IgD-negative memory B cell (primary cell): ENCODE measurements around the gene SLC49A4. TPM values are rescaled to one million over a fixed set of nuclear protein-coding genes. Genes with fewer than 3 reads are reported as not detected.

Experiments
- H3K27ac Mint-ChIP-seq, 3 donors: one replicate each; pipeline ENCODE4 v1.8.0; 2020 to 2022; ENCODE audit warnings: mild to moderate bottlenecking in 3 of 3, mixed read lengths in 3 of 3, moderate library complexity in 1 of 3
- H3K27me3 Mint-ChIP-seq: one replicate; pipeline ENCODE4 v1.8.0; 2021; ENCODE audit warnings: mixed read lengths
- H3K36me3 Mint-ChIP-seq: one replicate; pipeline ENCODE4 v1.8.0; 2020; ENCODE audit warnings: mild to moderate bottlenecking, mixed read lengths
- H3K4me1 Mint-ChIP-seq, 3 donors: one replicate each; pipeline ENCODE4 v1.8.0; 2020 to 2022; ENCODE audit warnings: mixed read lengths in 3 of 3, mild to moderate bottlenecking in 1 of 3
- H3K4me3 Mint-ChIP-seq, 4 donors: one replicate each; pipeline ENCODE4 v1.8.0; 2020 to 2022; ENCODE audit warnings: mild to moderate bottlenecking in 4 of 4, mixed read lengths in 4 of 4, moderate library complexity in 3 of 4
- H3K9me3 Mint-ChIP-seq, 3 donors: one replicate each; pipeline ENCODE4 v1.8.0; 2020 to 2021; ENCODE audit warnings: mixed read lengths in 3 of 3, mild to moderate bottlenecking in 1 of 3
- polyA plus RNA-seq: library from polyadenylated mRNA; unstranded; fragments of 300-500 nt; fragmentation: Illumina TruSeq; gene quantifications from one replicate; pipeline ENCODE4 v1.2.3, GENCODE V29; 2021

The SLC49A4 gene
- polyA plus RNA-seq, 1 donor from 2014 or later, result 1.6 TPM

DNA sequence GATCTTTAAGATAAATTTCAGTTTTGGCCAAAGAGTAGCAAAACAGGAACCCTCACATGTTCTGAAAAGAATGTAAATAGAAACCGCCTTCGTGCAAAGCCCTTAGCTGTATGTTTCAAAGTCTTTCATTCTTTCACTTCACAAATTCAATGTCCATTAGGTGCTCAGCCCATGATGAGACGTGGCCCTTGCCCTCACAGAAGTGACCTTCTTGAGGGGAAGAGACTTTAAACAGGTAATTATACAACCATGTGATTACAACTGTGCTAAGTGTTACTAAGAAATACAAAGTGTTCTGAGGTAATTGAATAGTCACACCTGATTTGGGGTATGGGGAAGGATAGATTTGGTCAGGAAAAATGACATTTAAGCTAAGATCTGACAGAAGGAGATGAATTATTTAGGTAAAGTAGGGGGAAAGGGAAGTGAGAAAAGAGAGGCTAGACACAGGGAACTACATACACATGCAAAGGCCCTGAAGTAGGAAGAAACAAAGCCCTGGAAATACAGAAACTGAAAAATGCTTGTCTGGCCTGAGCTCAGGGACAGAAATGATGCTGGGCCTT, 20.8 kb upstream of the SLC49A4 start:
- Mint-ChIP-seq H3K4me3 (peak overlapping the region in 1 of 4 donors; percentile 28), H3K4me1 (peaks cover 6 to 13% (median 9%) of the 10 kb centered on the region in 3 donors), H3K27me3 (no peaks in the 10 kb centered on the region)

DNA sequence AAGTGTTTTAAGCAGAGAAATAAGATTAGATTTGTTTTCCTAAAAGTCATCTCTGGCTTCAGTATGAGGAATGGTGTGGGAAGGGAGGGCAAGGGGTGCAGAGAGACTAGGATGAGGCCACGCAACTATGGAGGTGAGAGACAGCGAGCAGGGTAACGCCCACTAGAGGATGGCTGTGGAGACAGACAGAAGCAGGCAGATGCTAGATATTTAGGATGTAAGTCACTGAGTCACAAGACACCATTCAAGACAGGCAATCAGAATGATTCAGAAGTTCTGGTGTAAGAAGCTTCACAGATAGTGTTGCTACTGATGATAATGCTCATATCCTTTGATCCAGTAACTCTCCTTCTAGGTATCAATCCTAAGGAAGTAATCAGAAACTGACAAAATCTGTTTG, 20.3 kb upstream of the SLC49A4 start:
- H3K36me3 Mint-ChIP-seq, result peaks cover 4% of the 10 kb centered on the region
- peaks cover 6 to 13% (median 9%) of the 10 kb centered on the region in 3 donors for H3K4me1 Mint-ChIP-seq
- H3K4me3 Mint-ChIP-seq, result no peak overlapping the region
- H3K27ac Mint-ChIP-seq, result peak overlapping the region in 1 of 3 donors; percentile 28
- H3K9me3 Mint-ChIP-seq, result peaks cover 0 to 4% (median 0%) of the 10 kb centered on the region in 3 donors
- H3K27me3 Mint-ChIP-seq, result no peaks in the 10 kb centered on the region

More for the DNA sequence above, 20.8 kb upstream of the SLC49A4 start:
- peaks cover 4% of the 10 kb centered on the region for H3K36me3 Mint-ChIP-seq
- peaks cover 0 to 4% (median 0%) of the 10 kb centered on the region in 3 donors for H3K9me3 Mint-ChIP-seq
- peak overlapping the region in 2 of 3 donors; percentile 28 to 46 for H3K27ac Mint-ChIP-seq

DNA sequence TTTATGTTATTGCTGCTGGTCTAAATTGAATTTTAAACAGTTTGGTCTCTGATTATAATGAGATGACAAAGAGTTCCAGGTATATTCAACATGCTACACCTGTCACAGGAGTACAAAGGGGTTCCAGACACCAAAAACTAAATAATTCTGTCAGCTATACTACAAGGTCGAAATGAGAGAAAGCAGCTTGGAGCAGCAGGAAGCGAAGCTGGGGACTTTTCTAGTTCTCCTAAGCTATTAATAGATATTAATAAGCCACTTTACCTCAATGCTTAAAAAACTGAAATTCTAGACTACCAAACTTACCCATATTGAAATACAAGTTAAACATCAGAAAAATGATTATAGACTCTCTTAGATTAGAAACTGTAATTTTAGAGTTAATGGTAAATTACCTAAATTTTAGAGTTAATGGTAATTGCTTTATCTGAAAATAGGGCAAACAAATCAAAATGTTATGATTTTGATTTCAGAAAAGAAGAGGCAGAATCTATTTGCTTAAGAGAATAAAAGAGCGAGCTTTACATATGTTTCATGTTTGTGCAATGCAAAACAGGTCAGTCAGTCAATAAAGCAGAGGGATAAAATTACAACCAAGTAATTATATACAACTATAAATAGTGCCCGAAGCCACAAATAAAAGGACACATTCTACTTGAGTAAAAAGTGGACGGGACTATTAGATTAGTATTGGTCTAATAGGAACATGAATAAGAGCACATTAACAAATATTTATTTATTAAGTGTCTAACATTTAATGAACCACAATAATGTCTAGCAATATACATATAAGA, 18.0 kb upstream of the SLC49A4 start:
- H3K36me3 Mint-ChIP-seq, result peaks cover 4% of the 10 kb centered on the region
- H3K4me1 Mint-ChIP-seq, result peaks cover 6 to 13% (median 11%) of the 10 kb centered on the region in 3 donors
- peaks cover 0 to 4% (median 0%) of the 10 kb centered on the region in 3 donors for H3K9me3 Mint-ChIP-seq
- no peak overlapping the region for H3K4me3 Mint-ChIP-seq
- no peak overlapping the region for H3K27ac Mint-ChIP-seq
- no peaks in the 10 kb centered on the region for H3K27me3 Mint-ChIP-seq

DNA sequence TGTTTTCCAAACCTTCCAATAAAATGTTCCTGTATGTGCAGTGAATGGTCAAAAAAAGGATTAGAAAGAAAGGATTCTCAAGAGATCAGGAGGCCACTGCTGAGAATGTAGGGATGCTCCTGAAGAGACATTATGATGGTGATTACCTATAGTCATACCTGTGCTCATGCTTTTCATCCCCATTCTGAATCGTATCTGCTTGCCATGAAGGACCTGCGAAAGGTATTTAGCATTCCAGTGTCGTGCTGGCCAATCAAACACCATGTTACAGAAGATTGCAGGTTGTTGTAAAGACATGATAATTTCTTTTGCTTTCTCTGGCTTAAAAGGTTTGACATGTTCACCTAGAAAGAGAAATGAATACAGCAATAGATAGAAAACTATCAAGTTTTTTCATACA, 17.3 kb upstream of the SLC49A4 start:
- Mint-ChIP-seq H3K9me3 (peaks cover 0 to 4% (median 0%) of the 10 kb centered on the region in 3 donors), H3K27ac (no peak overlapping the region), H3K36me3 (peaks cover 4% of the 10 kb centered on the region), H3K4me3 (no peak overlapping the region), H3K27me3 (no peaks in the 10 kb centered on the region), H3K4me1 (peaks cover 6 to 13% (median 11%) of the 10 kb centered on the region in 3 donors)

DNA sequence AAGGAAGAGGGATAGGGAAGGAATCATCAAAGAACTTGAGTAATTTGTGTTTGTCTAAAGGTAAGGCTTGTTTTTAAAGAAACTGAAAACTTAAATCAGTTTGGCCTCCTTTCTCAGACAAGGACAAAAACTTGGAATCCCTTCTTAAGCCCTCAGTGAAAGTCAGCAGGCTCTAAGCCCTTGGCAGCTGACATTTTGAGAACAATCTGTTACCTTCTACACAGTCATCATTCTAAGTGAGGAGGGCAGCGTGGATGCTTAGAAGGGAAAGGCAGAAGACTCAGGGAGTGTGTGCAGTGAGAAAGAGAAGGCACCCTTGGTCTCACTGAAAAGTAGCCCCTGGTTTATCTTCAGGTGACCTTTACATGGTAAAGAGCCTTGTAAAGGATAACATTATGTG, 12.1 kb upstream of the SLC49A4 start:
- Mint-ChIP-seq H3K9me3 (no peaks in the 10 kb centered on the region), H3K27ac (peak overlapping the region in 1 of 3 donors; percentile 46)

DNA sequence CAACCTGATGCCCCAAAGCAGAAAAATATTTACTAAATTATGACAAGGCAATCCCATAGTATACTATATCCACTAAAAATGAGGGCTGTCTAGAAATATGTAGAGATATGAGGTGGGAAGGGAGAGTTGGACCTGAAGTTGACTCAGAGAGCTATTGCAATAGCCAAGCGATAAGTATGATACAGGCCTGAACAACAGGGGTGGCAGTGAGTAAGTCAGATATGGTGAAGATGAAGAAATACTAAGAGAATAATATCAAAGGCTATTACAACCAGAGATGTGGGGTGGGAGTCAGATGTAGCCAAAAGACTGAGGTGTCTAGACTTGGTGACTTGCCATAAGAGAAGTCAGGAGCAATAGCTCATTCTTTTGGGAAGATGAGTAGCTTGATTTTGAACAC, 10.4 kb upstream of the SLC49A4 start:
- Mint-ChIP-seq H3K27ac (no peak overlapping the region), H3K9me3 (no peaks in the 10 kb centered on the region), H3K4me1 (peaks cover 8 to 14% (median 11%) of the 10 kb centered on the region in 3 donors), H3K4me3 (no peak overlapping the region), H3K27me3 (no peaks in the 10 kb centered on the region), H3K36me3 (peaks cover 7% of the 10 kb centered on the region)

More for the DNA sequence above, 12.1 kb upstream of the SLC49A4 start:
- Mint-ChIP-seq H3K27me3 (no peaks in the 10 kb centered on the region), H3K4me1 (peaks cover 3 to 6% (median 5%) of the 10 kb centered on the region in 3 donors), H3K4me3 (no peak overlapping the region), H3K36me3 (peaks cover 7% of the 10 kb centered on the region)

DNA sequence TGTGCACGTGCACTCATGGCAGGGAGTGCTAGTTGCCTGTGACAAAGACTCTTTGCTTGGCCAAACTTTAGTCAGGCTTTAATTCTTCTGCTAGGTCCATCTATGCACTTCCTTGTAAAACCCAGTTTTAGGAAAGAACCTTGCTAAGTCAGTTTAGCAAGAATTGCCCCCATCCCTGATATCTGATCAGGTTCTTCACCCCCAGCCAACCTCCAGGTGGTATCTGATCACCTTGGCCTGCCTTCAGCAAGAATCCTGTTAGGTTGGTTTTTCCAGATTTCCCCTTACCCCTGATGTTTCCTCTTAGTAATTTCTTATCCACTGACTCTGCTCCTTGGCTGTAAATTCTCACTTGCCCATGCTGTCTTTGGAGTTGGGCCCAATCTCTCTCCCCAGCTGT, 9.6 kb upstream of the SLC49A4 start:
- Mint-ChIP-seq H3K27ac (peak overlapping the region in 1 of 3 donors; percentile 15), H3K36me3 (peaks cover 7% of the 10 kb centered on the region), H3K27me3 (no peaks in the 10 kb centered on the region), H3K4me3 (no peak overlapping the region), H3K4me1 (peaks cover 8 to 15% (median 14%) of the 10 kb centered on the region in 3 donors), H3K9me3 (no peaks in the 10 kb centered on the region)

DNA sequence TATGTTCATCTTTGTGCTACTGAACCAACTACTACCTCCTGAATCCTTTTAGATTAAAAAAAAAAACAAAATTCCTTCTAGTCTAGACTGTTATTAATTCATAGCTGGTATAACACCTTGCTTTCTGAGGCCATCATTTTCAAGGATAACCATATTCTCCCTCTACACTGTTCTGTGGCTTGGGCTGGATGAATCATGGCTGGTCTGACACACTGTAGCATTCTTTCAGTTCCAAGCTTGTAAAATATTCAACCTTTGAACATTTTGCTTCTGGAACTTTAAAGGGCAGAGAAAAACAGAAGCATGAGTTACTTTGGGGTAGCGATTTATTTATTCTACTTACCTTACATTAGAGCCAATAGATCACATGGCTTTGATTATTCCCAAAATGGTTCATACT, 8.8 kb upstream of the SLC49A4 start:
- Mint-ChIP-seq H3K27me3 (no peaks in the 10 kb centered on the region), H3K4me3 (no peak overlapping the region), H3K27ac (no peak overlapping the region), H3K9me3 (no peaks in the 10 kb centered on the region), H3K36me3 (peaks cover 7% of the 10 kb centered on the region), H3K4me1 (peaks cover 8 to 15% (median 14%) of the 10 kb centered on the region in 3 donors)

DNA sequence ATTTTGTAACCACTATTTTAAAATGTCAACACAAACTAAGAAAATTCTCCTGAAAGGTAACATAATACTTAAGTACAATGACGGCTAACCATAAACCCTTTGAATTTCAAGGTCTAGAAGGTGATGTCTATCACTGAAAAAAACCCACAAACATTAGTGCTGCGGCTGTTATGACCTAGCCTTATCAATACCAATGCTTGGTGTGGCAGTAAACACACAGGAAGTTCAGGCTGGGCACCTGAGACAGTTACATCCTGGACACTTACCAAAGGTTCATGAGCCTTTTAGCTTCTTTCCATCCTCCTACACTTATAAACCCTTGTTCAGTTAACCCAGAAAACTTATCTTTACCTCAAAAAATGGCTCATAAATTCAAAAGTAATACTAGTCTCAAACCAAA, 7.0 kb upstream of the SLC49A4 start:
- no peaks in the 10 kb centered on the region for H3K27me3 Mint-ChIP-seq
- no peaks in the 10 kb centered on the region for H3K9me3 Mint-ChIP-seq
- H3K4me3 Mint-ChIP-seq, result no peak overlapping the region
- peak overlapping the region in 1 of 3 donors; percentile 47 for H3K27ac Mint-ChIP-seq
- H3K36me3 Mint-ChIP-seq, result peaks cover 7% of the 10 kb centered on the region
- peaks cover 10 to 15% (median 15%) of the 10 kb centered on the region in 3 donors for H3K4me1 Mint-ChIP-seq

DNA sequence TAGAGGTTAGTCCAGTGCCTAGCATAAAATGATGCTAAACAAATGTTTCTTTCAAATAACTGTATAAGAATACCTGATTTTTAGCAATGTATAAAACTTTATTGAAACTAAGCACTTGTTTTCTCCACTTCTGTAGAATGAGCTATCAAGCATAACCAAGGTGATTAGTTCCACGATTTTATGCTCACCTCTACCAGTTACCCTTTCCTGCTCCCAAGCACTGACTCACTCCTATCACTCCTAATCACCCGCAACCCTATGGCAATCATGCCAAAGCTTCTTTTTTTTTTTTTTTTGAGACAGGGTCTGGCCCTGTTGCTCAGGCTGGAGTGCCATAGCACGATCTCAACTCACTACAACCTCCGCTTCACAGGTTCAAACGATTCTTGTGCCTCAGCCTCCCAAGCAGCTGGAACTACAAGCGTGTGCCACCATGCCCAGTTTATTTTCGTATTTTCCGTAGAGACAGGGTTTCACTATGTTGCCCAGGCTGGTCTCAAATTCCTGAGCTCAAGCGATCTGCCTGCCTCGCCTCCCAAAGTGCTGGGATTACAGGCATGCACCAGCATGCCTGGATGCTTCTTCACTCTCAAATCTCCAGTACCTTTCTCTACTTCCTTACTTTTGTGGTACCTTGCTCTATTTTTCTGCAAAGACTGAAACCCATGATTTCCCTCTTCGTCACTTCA, 5.1 kb upstream of the SLC49A4 start:
- H3K27me3 Mint-ChIP-seq, result no peaks in the 10 kb centered on the region
- peaks cover 7% of the 10 kb centered on the region for H3K36me3 Mint-ChIP-seq
- no peaks in the 10 kb centered on the region for H3K9me3 Mint-ChIP-seq
- H3K4me3 Mint-ChIP-seq, result no peak overlapping the region
- peaks cover 10 to 24% (median 21%) of the 10 kb centered on the region in 3 donors for H3K4me1 Mint-ChIP-seq
- H3K27ac Mint-ChIP-seq, result no peak overlapping the region

DNA sequence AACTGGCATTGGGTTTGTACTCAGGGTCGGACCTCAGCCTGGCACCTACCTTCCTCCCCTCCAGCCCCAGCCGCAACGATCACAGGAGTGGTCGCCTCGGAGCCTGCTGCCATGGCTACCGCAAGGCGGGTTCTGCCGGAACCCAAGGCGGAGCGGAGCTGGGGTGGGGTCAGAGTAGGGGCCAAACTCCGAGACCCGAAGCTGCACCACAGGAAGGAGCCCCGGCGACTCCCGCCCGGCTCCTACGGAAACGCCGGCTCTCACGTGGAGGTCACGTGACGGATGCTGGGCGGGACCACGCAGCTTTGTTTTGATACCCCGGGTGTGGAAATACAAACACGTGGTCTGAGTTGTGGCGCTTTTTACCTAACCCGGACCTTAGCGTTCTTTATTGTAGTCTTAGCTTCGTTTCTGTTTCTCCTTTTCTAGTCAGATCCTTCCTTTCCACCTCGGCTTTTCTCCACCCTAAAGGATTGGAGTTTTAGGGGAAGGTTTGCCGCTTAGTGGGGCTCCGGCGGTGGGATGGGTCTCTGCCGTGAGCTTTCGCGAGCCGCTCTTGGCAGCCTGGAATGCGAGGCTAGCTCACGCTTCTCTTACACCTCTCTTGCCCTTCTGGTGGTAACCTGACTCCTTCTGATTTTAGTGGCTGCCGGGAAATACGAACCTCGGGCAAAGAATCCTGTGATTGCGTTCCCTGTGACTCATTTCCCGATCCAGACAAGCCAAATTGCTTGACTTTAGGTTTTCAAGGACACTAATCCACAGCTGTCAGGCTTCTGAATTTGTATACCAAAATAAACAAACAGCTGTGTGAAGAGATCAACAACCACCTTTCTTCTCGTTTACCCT, 1.1 kb upstream of the SLC49A4 start, which contains the start of gene HSPBAP1:
HSPBAP1 (minus strand) TSS at position 264 of the 849 bp plus-strand sequence; CDS start at position 113, 151 bp downstream.
- Mint-ChIP-seq H3K4me1 (peaks cover 19 to 33% (median 23%) of the 10 kb centered on the region in 3 donors), H3K27ac (peak within 1 kb of the TSS in 2 of 3 donors; percentile 98 to 99), H3K9me3 (no peaks in the 10 kb centered on the region), H3K36me3 (no peaks in the 10 kb centered on the region), H3K27me3 (no peaks in the 10 kb centered on the region), H3K4me3 (peak within 1 kb of the TSS in 1 of 4 donors; percentile 91)

DNA sequence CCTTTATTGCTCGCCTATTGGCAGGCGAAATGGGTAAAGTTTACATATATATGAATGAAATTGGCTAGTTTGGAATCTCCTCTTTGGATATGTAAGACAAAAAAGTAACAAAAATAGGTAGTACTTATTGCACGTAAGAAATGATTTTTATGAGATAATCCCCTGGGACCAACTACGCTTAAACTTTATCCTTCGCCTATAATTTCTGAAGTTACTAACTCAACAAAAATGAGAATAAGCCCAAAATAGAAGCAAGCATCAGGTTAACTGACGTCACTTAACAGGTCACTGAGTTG, 438 bp upstream of the SLC49A4 start:
- Mint-ChIP-seq H3K4me1 (peaks cover 17 to 29% (median 19%) of the 10 kb centered on the region in 3 donors), H3K36me3 (no peaks in the 10 kb centered on the region), H3K4me3 (peak overlapping the region in 1 of 4 donors; percentile 91), H3K27me3 (no peaks in the 10 kb centered on the region), H3K9me3 (no peaks in the 10 kb centered on the region), H3K27ac (peak overlapping the region in 2 of 3 donors; percentile 98 to 99)

DNA sequence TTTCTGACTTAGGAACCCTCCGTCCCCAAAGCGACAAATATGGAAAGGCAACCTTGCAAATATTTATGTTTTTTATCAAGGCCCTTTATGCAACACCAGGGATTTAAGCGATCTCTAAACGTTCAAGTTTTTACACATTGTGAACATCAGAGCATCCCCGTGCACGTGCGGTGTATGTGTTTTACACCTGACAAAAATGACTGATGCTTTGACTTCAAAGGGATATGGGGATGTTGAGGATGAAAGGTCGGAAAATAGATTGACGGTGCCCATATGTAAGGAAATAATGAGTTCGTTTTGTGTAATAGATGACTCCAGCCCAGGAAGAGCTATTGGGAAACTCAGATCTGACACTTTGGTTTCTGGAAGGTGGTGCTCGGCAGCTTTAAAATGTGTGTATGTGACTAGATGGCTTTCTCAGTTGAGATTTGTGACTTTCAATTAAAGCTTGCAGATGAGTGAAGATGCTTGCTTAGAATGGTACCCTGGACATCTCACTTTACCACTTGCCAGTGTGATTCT, 866 bp downstream of the SLC49A4 start:
- Mint-ChIP-seq H3K27ac (peak overlapping the region in 1 of 3 donors; percentile 99), H3K36me3 (no peaks in the 10 kb centered on the region), H3K27me3 (no peaks in the 10 kb centered on the region), H3K4me1 (peaks cover 17 to 25% (median 19%) of the 10 kb centered on the region in 3 donors), H3K9me3 (no peaks in the 10 kb centered on the region), H3K4me3 (peak overlapping the region in 3 of 4 donors; percentile 89 to 91 (median 91))

DNA sequence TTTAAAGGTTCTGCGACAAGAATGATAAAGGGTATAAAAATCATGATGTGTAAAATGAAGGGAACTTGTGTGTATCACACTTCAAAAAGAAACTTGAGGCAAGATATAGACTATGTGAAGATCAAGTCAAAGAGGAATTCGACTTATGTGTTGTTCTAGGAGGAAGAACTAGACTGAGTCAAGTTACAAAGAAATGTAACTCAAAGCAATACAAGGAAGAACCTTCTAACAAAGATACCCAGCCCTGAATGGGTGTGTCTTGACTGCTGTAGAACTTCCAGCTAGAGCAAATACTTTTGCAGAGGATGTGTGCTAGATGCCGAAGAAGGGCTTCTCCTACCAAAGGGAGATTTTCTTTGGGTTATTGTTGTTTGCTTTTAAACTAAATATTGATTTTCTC, 2.4 kb downstream of the SLC49A4 start:
- H3K4me1 Mint-ChIP-seq, result peaks cover 17 to 25% (median 19%) of the 10 kb centered on the region in 3 donors
- peak overlapping the region in 1 of 4 donors; percentile 83 for H3K4me3 Mint-ChIP-seq
- no peaks in the 10 kb centered on the region for H3K9me3 Mint-ChIP-seq
- H3K27ac Mint-ChIP-seq, result peak overlapping the region in 1 of 3 donors; percentile 5
- no peaks in the 10 kb centered on the region for H3K27me3 Mint-ChIP-seq
- H3K36me3 Mint-ChIP-seq, result peaks cover under 1% of the 10 kb centered on the region
